ENCODE results near the gene ULK4.

GRCh38 chr3:41348401-41348800 is 613.5 kb downstream of the ULK4 start:
- TF ChIP-seq CTCF (IDR thresholded peaks at IDR 0.05; ENCODE audit: low read depth, low read length) (no peak), EZH2phosphoT487 (IDR thresholded peaks at IDR 0.05; ENCODE audit: low read depth) (no peak)

All from OCI-LY3 (cell line).